ENCODE measurements around the gene PCGF3.
"Not testable (repeated sequence)": the region's sequence is repeated elsewhere in the genome, so short reads cannot be mapped to it uniquely, and the experiment has no call there.

PCGF3 gene

DNA sequence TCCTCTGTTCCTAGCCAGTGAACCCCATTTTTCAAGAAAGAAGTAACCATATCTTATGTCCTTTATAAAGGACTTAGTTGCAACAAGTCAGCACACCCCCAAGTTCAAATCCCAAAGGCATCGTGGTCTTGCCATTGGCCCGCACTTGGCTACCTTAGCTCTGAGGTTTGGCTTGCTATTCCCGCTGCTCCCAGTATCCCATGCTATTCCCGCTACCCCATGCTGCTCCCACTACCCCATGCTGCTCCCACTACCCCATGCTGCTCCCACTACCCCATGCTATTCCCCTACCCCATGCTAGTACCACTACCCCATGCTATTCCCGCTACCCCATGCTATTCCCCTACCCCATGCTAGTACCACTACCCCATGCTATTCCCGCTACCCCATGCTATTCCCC lies 37.4 kb upstream of the PCGF3 start:
- DNase-seq = not testable (repeated sequence)

DNA sequence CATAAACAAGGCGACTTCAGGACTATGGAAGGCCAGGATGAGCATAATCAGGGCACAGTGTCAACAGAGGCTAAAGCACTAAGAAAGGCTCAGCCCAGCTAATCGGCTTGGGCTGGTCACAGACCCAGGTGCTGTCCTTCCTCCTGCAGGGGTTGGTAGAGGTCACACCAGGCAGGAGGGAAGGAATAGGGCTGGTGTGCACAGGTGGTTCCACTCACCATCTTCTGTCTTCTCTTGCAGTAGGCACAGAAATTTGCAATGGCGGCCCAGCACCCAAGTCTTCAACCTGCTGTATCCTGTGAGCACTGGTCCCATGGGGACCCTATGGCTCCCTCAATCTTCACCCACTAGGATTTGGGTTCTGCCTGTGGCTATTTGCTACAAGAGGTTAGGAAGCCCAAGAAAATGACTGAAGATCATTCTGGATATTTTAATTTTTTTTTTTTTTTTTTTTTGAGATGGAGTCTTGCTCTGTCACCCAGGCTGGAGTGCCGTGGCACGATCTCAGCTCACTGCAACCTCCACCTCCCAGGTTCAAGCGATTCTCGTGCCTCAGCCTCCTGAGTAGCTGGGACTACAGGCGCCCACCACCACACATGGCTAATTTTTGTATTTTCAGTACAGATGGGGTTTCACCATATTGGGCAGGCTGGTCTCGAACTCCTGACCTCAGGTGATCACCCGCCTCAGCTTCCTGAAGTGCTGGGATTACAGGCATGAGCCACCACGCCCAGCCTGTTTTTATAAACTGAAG lies 35.6 kb upstream of the PCGF3 start:
- not testable (repeated sequence) for DNase-seq

GRCh38 chr4:671769-672168 lies 33.9 kb upstream of the PCGF3 start:
- no peak for DNase-seq

DNA sequence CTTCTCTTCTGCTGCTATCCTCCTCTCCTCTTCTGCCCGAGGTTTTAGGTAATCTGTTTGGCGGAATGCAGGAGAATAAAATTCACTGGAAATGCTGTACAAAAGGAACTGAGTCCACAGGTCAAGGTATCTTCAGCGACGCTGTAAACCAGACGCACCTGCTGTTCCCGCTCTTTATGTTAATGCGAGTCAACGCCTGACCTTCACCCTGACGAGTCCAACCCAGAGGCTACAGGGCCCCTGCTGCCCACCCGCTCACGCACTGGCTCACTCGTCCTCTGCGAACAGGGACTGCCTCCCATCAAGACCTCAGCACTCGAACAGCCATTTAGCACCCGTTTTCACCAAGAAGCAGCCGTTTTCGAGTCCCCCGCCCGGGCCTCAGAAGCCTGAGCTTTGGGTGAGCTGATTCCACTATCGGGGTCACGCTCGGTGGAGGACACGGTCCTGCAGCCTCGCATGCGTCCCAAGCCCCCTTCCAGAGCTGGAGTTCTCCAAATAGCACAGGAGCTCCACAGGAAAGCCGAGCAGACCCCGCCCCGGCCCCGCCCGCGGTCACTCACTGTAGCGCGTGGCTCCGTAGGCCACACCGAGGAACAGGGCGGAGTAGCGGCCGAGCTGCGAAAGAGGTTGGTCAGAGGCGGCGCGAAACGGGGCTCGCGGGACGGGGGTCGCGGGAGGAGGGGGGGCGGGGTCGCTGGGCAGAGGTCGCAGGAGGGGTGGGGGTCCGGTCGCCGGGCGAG lies 32.1 kb upstream of the PCGF3 start:
- peak; percentile 43 for DNase-seq

DNA sequence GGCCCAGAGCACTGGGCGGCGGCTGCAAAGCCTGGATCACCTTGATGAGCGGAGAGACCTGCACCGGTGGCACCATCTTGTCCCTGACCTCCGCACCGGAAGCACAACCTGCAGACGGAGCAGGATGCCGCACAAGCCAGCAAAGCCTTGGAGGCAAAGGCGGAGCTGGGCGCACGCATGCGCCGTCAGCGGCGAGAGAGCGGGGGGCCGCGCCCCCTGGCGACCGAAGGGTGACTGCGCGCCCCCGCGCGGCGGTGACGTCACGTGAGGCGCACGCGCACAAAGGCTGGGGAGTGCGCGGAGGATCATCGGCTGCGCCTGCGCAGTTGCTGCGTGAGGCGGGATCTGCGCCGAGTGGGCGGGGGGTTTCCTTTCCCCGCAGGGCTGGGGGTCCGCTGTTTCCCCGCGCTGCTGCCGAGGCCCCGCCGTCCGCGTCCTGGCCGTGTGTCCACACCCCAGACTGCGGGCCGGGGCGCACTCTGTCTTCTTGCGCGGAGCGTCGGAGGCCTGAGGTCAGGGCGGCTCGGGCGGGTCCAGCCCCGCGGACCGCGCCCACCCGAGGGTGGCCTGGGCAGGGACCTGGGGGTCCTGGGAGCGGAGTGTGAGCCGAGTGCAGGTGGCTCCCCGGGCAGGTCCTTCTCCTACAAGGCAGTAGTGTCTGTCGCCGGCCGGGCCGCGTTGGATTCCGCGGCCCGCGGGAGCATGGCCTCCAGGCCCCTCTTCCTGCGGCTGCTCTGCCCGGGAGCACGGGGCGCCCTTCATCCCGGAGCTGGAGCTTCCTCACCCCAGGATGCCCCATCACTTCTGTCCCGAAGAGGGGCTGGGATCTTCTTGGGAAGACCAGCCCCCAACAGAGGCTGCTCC lies 31.2 kb upstream of the PCGF3 start, which contains the start of the genes ATP5ME and MYL5:
Gene ATP5ME (minus strand): TSS at position 105 of the 864 bp plus-strand sequence. CDS start 29 bp downstream, at position 76.
Gene MYL5 (plus strand): TSS at position 371 of the 864 bp plus-strand sequence. CDS start 3,485 bp downstream, outside the sequence.
- DNase-seq = peak; percentile 97

- DNase-seq = peak; percentile 31
Observed at GRCh38 chr4:675036-675882, 30.4 kb upstream of the PCGF3 start.

DNA sequence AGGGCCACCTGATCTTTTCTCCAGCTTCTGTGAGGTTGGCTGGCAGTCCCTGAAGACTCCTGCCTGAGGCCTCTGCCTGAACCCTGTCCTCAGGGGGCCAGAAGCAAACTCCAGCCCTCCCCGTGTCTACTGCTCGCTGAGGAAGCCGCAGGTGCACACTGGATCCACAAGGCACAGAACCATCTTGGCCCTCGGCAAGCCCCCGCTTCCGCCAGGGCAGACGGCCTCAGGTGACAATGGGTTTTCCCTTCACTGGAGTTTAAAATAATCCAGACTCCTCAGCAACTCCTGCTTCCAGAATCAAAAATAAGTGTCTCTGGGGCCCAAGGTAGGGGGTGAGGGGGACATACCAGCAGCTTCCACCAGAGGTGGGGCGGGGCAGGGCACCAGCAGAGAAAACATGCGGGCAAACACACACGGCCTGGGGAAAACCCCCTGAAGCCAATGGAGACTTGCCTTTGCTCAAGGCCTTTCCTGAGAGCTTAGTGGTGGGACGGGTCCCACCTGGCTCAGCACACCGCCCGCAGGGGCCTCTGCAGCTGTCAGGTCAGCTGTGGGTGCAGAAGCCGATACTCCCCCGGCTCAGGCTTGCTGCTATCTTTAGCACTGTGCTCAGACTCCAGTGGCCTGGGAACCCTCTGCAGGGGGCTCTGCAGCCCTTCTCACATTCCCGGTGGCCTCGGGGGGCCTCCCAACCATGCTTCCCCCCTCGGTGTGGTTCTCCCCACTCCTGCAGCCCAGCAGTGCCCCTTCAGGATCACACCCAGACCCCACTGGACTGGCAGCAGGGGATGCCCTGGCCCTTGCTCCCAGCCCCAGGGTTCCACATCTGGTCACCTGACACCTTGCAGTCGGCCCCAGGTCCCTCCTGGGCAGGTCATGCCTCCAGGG lies 29.4 kb upstream of the PCGF3 start:
- DNase-seq = no peak

- DNase-seq = no peak
Observed at GRCh38 chr4:676871-677235, 28.8 kb upstream of the PCGF3 start.

GRCh38 chr4:677431-678293 lies 28.0 kb upstream of the PCGF3 start:
- DNase-seq = peak; percentile 57

DNA sequence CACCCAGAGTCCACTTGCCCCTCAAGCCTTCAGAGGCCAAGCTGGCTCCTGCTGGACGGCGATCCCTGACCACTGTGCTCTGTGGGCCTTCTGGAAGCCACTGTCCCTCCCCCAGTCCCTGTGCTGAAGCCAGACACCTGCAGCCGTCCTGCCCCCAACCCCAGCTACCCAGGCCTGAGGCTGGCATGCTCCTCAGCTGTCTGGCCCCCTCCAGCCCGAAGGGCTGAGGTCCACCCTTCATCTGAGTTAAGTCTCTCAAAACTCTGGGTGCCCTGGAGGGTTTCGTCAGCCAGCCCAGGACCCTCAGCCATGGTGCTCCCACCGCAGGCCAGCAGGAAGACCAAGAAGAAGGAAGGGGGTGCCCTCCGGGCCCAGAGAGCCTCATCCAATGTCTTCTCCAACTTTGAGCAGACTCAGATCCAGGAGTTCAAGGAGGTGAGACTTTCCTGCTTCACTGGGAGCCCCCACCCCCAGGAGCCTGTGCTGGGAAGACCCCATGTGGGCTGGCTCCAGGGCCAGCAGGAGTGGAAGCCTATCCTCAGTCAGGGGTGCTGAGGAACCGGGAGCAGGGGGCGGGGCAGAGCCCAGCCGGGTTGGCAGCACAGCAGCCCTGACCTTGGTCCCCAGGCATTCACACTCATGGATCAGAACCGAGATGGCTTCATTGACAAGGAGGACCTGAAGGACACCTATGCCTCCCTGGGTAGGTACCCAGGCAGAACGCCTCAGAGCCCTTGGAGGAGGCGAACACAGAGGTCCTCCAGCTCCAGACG lies 27.1 kb upstream of the PCGF3 start:
- DNase-seq = no peak

DNA sequence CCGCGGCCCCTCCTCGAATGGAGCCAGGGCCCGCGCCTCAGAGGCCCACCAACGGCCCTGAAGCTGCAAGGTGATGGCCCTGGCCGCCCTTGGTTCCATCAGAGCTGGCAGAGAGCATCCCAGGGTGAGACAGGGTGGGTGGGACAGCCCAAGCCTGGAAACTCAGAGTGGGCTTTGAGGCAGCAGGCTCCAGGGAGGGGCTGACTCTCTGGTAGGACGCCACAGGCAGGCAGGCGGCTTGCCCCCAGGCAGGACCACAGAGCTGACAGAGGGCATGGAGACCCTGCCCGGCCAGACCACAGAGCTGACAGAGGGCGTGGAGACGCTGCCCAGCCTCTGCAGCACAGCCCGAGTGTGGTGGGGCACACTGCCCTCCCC lies 26.5 kb upstream of the PCGF3 start:
- DNase-seq = no peak

DNA sequence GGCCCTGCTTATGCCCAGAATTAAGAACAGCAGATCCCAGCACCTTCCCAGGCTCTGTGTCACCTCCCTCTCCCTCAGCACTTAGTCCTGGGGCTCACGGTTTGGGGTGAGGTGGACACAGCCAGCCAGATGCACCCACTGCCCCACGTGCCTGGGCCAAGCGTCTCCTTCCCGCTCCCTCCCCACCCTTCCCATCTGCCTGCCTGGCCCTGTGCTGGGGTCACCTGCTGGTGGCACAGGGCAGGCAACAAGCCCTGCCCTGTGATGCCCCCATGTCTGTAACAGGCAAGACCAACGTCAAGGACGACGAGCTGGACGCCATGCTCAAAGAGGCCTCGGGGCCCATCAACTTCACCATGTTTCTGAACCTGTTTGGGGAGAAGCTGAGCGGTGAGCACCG lies 26.0 kb upstream of the PCGF3 start:
- no peak for DNase-seq

DNA sequence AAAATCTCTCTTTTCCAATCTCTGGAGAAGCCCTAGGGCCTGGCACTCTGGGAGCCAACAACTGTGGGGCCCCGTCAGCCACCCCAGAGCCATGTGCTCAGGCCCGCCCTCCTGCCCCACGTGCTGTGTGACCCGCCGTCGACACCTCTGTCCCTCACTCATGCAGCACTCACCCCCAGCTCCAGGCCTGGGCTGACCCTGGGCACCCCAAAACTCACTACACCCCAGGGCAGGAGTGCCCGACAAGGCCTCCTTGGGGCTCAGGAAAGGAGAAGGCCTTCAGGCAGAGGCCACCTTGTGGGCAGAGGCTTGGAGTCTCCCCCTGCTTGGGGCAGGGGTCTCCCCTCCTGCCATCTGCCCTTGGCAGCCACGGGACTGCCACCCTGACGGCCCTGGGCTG lies 25.5 kb upstream of the PCGF3 start:
- DNase-seq = no peak

DNA sequence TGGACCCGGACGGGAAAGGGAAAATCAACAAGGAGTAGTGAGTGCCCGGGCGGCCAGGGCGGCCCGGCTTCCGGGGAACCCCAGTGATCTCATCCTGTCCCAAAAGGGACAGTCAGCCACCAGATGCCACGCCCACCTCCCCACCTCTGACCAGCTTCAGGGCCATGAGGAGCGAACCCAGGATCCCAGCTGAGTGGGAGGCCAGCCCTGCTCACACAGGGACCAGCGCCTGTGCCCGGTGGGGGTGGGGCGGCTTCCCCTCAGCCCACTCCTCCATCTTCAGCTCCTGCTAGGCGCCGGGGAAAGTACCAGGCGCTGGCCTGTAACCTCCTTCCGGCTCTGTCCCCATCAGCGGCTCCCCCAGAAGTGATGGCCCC lies 25.1 kb upstream of the PCGF3 start:
- DNase-seq = no peak

DNA sequence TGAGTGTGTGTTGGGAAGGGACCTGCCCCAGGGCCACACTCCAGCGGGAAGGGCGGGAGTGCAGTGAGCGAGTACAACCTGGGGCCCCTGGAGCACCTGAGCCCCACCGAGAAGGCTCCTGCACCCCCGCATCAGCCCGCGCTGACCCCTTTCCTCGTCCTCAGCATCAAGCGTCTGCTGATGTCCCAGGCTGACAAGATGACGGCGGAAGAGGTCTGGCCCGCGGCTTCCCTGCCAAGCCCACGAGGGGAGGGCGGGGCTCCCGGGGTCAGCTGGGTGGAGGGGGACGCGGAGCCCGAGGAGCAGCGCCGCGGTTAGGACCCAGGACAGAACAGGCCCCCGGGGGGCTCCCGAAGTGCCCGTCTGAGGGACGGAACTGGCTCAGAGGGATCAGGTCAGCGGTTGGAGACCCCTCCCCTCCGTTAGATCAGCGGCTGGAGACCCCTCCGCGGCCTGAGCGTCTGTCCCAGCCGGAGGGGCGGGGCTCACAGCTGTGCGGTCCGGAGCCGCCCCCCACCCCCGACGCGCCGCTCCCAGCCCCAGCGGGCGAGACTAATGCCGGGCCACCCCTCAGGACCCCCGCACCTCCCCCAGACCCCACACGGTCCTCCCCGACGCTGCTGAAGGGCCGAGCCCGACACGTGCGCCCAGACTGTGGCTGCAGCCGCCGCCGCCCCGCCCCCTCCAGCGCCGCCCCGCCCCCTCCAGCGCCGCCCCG lies 24.5 kb upstream of the PCGF3 start:
- peak; percentile 63 for DNase-seq

DNA sequence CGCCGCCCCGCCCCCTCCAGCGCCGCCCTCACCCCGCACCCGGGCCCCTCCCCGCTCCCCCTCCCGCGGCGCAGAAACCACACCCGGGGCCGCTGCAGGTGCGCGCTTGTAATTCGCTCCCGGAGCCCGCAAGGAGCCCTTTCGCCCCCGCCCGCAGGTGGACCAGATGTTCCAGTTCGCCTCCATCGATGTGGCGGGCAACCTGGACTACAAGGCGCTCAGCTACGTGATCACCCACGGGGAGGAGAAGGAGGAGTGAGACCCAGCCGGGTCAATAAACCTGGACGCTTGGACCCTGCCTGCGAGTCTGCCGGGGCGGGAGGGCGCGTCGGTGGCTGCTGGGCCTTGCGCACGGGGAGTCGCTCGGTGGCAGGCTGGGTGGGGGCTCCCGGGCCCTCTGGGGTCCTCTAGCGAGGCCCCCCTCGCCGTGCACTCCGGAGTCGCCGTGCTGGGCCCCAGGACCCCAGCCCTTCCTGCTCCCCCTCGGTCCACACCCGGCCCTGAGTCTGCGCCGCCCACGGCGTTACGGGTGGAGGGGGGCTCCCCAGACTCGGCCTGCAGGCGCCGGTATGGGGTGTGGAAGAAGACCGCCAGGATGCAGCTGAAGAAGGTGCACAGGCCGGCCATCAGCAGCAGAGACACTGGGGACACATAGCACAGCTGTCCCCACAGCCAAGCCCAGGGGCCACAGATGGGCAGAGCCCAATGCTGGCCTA lies 23.7 kb upstream of the PCGF3 start:
- peak; percentile 36 for DNase-seq

DNA sequence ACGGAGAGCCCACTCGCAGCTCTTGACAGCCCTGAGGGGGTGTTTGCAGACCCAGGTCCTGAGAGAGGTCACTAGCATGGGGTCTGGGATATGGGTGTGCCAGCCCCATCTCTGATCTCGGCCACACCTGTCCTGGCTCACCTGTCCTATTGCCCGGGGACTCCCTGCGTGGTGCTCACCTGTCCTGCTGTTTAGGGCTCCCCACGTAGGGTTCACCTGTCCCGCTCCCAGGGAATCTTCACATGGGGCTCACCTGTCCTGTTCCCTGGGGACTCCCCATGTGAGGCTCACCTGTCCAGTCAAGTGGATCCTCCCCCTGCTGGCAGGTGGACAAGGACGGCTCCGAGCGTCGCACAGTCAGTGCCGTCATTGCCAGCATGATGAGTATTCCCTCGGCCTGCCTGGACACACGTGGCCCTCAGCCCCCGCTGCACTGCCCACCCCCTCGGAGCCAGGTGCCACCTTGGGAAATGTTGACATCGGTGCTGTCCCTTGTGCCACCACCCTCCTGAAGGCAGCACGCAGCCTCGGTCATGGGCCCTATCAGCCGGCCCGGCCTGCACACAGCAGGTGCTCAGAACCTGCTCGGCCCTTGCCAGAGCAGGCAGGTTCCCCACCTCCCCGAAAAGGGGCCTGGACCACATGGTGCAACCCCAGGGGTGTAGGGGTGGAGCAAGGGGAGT lies 23.0 kb upstream of the PCGF3 start:
- DNase-seq = no peak
